GM21786 (cell line): ENCODE results near the gene EHBP1L1.

ENCODE experiments used
- ATAC-seq: cut with Tn5 transposase; IDR thresholded peaks from one replicate; pipeline ENCODE4 v1.9.1; 2021; ENCODE audit not compliant: unreplicated experiment

The EHBP1L1 gene

DNA sequence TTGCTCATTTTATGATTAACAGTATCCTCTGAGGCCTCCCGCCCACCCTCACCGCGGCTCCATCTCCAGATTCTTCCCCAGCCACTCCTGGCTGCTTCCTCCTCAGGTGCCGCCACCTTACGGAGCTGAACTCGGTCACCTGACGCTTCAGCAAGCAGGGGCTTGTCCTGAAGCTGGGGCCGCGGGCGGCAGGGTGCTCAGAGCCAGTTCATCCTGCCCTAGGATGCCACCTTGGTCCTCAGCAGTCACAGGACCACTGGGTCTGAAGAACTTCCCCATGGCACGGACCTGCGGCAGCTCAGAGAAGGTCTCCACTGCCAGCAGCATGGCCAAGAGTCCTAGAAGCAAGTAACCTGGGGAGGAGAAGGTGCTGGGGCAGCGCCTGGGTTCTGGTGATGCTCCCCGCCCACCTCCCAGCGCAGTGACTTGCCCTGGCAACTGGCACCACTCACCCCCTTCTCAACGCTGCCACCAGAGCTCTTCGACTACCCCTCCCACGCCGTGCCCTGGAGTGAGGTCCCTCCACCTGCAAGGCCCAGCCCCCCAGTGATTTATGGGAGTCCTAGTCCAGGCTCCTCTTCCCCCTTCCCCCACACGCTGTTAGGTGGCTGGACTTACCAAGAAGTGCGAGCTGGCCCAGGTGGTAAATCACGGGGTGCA is 17.1 kb downstream of the EHBP1L1 start:
- no peak for ATAC-seq

DNA sequence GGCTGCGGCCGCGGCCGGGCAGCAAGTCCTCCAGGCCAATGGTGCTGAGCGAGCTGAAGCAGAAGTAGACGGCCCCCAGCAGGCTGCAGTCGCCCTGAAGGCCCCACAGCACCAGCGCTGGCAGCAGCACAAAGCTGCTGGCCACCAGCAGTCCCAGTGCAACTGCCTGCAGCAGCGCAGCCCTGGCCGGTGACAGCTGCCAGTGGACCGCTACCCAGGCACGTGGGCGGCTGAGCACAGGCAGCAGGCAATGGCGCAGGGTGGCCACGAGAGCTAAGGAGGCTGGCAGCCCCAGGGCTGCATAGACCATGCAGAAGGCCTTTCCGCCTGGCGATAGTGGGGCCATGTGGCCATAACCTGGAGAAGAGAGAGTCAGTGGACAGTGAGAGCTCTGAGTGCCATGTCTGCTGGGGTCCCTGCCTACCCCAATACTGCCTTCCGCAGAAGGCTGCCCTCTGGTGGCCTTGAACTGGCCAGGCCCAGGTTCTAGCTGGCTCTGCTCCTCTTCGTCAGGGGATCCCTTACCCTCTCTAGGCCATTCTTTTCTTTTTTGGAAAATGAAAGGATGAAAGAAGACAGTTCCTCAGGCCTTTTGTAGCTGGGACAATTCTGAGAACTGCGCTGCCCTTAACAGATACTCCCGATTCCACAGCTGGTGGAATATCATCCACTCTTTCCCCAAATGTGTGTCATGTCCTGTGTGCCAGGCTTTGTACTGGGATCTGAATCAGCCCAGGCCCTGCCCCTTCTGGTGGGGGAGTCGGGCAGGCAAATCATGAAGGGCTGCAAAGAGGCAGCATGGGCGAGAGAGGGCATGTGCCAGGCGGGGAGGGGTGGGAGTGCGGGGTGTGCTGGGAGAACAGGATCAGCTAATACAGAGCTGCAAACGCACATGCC is 17.9 kb downstream of the EHBP1L1 start:
- ATAC-seq: no peak

DNA sequence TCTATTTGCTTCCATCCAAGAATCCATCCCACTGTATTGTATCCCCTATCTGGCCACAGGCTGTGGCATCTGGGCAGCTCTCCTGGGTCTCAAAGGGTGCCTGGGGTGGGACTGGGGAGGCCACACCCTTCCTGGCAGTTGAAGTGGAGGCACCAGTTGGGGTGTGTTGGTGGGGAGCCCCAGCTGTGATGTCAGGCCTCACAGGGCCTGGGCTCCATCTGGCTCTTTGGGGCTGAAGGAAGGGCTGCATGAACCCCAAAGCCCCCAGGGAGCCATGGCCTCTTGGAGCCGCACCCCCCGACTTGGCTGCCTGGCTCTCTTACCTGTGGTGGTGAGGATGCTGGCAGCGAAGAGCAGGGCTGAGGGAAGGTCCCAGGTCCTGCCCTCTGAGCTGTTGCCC is 19.3 kb downstream of the EHBP1L1 start:
- no peak for ATAC-seq

DNA sequence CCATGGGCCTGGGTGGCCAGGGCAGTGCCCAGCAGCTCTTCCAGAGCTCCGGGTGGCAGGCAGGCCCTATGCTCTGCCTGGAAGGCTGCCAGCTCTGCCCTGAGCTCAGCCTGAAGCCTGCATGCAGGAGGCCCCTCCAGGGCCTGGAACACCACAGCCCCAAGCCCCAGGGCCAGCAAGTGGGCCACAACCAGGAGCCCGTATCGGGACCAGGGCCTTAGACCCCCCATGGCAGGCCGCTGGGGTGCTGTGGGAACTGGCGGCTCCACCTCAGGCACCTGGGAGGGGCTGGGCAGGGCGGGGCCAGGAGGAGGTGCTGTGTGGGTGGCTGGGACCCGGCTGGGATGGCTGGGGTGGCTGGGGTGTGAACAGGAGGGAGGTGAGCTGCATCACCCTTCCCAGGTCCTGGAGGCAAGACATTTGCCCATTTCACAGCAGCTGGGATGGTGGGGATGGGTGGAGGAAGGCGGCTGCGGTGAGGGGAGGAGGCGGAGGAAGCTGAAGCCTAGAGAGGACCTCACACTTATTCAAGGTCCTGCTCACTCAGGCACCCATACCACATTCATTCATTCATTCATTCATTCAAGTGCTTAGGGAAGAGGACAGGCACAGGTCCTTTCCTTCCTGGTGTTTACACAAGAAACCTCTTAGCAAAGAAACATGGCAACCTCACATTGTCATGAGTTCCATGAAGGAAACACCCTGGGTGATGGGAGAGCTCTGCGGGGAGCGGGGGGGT is 19.9 kb downstream of the EHBP1L1 start, which contains the start of gene KCNK7:
Gene KCNK7, minus strand, starts transcription at position 258 of the 739 bp plus-strand sequence. Its CDS starts 28 bp downstream, at position 230.
- ATAC-seq: no peak

DNA sequence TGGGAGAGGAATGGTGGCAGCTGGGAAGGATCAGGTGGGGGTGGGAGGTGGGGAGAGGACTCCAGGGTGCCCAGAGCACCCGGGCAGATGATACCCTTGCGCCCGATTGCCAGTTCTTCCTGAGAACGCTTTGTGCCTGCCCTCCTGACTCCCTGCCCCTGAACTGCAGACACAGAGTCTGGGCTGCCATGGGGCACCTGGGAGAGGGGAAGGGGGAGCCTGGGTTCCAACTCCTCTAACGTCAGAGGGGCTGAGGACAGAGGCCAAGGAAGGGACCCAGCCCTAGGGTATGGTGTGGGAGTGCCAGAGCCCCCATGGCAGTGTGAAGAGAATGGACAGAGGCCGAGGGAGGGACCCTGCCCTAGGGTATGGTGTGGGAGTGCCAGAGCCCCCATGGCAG is 20.7 kb downstream of the EHBP1L1 start:
- no peak for ATAC-seq

DNA sequence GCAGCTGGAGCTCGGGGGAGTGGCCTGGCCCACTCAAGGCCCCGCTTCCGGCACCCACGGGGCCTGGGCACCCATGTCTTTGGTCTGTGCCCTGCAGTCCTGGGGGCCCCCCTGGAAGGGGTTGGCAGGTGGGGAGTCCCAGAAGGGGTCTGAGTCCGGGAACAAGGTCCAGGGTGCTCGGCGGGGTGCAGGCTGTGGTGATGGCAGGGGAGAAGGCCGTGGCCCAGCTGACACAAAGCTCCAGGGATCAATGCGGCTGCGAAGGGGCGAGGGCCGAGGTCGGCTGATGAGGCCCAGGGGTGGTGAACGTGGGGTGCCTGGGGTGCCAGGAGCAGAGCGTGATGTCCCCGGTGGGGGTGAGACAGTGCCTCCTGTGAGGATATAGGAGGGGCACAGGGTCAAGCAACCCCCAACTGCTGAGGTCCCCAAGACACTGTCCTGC is 22.4 kb downstream of the EHBP1L1 start:
- ATAC-seq: no peak

DNA sequence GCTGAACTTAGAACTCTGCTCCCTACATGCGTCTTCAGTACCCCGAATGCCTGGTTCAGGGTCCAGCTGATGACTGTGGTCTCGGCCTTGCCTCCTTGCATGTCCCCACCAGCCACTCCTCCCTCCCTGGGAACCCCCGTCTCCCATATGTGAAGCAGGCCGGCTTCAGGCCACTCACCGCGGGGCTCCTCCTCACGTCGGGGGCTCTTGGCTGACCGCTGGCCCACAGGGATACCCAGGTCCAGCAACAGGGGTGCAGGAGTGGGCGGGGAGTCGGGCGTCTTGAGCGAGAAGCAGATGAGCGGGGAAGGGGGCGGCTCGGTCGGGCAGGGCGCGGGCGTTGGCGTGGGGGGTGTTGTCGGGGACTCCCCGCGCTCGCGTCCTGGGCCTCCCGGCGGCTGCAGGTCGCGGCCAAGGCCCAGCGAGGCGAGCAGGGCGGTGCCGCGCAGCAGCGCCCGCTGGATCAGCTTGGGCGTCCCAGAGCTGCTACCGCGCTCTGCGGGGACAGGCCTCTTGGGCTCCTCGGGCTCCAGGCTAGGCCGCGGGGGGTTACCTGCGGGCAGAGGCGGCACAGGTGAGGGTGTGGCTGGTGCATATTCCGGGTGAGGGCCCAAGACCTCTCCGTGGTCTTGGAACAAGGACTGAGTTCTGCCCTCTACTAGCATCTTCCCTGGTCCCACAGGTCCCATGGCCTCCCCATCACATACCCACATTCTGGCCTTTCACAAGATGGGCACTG is 23.5 kb downstream of the EHBP1L1 start:
- no peak for ATAC-seq

DNA sequence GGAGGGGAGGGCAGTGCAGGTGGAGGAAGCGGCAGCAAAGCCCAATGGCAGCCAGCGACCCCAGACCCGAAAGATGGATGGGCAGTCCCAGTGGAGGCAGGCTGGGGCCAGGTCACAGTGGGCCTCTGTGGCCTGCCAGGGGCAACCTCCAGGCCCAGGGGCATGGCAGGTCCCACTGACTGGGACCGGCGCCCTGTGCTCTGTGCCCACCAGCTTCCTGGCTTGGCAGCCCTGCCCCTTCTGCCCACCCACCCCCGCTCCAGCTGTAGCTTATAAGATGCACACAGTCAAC is 24.0 kb downstream of the EHBP1L1 start:
- ATAC-seq: no peak

DNA sequence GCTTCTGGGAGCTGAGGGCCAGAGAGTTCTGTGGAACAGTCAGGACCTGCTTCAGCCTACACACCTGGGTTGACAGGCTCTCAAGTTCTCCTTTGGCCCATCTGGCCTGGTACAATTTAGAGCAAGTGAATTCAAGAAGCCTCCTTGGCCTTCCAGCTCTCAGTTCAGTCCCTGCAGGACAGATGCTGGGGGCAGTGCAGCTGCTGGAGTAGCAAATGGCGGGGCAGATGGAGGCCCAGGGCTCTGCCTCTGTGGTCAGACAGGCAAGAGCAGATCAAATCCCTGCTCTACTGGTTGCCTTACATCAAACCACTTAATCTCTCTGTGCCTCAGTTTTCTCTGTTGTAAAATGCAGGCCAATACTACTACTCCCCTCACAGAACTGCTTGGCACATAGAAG is 28.4 kb downstream of the EHBP1L1 start:
- ATAC-seq: no peak

DNA sequence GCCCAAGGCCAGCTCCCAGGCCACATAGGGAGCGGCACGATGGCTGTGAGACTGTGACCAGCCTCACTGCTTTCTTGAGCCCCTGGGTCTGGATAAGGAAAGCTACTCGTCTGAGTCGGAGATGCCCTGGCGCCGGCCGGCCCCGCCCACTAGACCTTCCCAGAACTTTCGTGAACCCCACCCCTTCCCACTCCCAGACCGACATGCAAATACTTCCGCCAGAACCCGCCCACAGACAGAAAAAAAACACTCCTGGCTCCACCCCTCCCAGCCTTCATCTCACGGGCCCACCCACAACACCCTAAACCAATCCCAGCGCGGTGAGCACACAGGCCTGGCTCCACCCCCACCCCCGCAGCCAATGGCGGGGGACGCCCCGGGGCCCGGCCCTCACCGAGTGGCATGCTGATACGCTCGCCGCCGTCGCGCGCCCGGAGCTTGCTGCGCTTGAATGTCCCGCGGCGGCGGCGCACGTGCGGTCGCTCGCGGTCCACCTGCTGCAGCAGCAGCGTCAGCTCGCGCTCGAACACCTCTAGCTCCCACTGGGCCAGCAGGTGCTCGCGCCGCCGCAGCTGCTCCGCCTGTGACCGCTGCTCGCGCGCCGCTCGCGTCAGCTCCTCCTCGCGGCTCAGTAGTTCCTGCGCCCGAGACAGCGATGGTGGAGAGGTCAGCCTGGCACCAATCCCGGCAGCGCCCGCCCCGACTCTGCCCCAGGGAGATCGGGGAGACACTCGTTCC is 31.2 kb downstream of the EHBP1L1 start:
- no peak for ATAC-seq

DNA sequence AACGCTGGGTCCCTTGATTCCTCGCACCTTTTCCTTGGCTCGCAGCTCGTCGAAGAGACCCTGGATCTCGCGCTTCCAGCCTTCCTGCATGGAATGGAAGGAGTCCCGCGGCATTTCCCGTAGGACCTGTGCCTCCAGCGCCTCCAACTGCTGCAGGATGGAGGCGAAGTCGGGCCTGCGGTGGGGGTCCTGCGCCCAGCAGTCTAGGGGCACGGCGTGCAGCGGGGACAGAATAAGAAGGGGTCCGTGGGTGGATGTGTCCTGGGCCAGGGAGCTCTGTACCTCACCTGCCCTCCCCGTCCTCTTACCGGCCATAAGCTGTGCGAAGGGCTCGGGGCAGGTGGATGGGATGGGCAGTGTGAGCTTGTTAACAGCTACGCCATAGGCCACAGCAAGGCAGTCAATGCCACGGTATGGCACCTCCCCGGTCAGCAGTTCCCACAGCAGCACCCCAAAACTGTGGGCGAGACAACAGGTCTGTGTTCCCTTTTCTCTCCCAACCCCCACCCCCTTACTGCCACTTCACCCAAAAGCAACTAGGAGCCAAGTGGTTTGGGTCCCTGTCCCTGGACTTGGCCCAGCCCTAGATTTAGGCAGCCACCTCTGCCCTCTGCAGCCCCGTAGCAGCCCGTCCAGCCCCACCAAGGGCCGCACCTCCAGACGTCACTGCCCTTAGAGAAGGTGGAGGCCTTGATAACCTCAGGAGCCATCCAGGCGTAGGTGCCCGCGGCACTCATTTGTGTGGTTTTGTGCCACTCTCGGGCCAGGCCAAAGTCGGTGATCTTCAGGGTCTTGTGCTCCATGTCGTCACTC is 32.0 kb downstream of the EHBP1L1 start:
- no peak for ATAC-seq

DNA sequence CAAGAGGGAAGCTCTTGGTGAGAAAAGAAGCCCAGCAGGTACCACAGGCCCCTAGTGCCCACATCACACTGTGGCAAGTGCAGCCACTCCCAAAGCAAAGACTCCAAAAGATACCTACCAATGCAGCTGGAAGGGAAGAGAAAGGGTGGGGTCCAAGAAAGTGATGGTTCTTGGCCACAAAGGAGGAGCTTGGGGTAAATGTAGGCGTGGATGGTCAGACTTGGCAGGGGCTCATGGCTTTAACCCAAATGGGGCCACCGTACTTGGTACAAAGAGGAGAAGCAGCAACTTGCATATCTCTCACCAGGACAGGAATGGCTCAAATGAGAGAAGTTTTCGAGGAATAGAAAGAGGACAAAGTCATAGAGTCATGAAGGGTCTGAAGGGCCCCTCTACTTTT is 33.4 kb downstream of the EHBP1L1 start:
- ATAC-seq: no peak

DNA sequence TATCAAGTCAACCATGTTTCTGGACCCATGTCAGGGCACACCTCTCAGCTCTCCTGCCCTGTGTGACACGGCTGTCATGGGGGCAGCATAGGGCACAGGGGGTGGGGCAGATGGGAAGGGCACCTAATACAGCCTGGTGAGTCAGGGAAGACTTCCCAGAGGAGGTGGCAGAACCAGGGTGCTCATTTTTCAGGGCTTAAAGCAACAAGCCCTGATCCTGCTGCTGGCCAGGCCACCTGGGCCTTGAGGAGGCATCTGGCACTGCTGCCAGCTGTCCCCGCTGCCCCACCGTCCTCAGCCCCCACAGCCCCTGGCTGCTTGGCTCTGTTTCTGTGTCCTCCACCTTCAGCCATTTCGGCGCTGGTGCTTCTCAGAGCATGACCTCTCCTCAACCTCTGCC is 33.8 kb downstream of the EHBP1L1 start:
- no peak for ATAC-seq

DNA sequence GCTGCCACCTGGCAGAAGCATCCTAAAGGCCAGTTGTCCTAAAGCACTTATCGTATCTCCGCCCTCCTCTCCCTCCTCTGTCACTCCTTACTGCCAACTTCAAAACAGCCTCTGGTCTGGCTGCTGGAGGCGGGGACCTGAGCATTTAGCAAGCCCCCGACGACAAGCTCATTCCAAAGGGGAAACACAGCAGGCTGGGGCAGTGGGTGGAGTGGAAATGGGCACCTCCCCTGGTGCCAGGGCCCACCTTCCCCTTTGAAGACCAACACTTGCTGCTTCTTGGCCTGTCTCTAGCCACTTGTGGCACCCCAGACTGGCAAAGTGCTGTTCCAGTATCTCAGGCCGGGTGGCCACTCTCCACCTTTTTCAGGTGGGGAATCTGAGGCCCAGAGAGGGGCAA is 34.6 kb downstream of the EHBP1L1 start:
- no peak for ATAC-seq

DNA sequence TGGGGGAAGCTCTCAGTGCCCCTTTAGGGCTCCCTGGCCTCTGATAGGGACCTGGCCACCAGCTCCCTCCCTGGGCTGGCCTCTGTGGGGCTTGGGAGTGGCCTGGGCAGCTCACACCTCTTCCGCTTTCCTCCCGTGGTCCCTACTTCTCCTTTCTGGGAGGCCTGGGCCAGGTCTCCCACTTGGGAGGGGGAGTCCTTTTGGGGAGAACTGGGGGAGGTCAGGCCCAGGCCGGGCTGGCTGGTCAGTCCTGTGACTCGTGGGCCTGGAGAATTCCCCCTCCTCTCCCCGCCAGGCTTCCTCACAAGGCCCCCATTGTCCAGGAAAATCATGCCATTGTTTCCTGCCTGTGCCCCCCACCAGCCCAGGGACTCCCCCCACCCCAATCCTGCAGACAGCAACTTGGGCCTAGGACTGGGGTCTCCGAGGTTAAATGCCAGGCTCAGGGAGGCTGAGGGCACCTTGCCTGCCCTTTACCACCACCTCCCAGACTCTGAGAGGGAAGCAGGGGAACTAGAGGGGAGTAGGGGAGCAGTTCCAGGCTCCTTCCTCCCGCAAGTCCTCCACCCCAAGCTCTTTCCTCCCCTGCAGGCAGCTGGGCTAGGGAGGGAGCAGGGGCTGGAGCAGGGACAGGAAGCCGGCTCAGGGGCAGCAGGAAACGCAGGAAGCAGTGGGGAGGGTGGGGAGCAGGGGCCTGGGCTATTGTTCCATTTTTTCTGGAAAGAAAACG is 35.3 kb downstream of the EHBP1L1 start:
- ATAC-seq: no peak

DNA sequence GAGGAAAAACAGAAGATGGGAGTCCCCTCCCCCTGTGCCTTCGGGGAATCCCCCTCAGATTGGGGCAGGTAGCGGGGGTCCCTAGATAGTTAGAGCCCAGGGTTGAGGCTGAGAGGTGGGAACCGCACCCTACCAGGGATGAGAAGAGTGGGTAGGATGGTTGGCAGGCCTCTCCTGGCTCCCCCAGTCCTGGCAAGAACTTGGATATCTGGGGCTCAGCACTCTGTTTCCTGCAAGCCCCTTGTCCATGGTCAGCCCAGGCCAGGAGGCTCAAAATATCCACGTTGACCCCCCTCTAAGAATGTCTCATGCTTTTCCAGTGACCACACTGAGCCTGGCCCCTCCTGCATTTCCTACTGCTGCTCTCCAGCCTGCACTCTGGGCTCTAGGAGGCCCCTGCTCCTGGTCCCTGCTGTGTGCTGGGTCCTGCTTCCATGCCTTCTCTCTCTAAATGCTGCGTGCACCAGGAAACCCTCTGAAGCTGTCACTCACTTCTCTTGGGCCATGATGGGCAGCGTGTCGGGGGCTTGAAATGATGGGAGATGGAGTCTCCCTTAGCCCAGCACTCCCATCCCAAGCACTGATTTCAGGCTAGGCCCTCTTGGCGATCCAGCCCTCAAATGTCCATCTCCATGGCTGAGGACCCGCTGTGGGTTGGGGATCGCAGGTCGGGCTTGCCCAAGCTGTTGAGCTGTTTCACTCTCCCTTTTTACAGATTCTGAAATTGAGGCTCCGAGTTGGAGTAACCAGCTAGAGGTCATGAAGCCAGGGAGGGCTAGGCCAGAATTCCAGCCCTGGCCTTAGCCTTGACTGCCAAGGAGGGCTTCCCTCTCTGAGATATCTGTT is 36.1 kb downstream of the EHBP1L1 start:
- no peak for ATAC-seq

DNA sequence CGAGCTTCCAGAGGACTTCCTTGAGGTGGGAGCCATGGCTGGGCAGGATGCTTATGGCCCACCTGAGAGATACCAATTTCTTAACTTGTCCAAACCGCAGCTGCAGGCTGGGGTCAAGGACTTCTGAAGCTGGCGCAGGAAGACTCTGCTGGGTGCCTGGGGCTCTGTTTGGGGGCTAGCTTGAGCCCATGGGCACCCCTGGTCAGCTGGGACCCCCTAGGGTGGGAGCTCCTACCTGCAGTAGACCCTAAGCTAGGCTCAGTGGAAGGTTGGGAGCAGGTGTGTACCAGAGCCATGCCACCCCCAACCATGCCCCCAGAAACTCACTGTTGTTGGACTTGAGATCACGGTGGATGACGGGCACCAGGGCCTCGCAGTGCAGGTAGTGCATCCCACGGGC is 36.8 kb downstream of the EHBP1L1 start:
- ATAC-seq: no peak
